Stomach (tissue), 9 donors: Measurements from ENCODE around the gene MESP2. TPM values are rescaled to one million over a fixed set of nuclear protein-coding genes. Genes with fewer than 3 reads are reported as not detected.

Source experiments
- DNase-seq, 2 donors: peaks; one replicate each; pipeline versions ENCODE4 v3.0.0 to v3.0.0-alpha.2; 2013 to 2019
- H3K27ac ChIP-seq, 5 donors: fragments of 200-600 bp in 4 of 5; sonication (generic) in 4 of 5; one replicate each; pipeline ENCODE4 v1.5.1; 2013 to 2019; ENCODE audit warnings: mild to moderate bottlenecking in 1 of 5, moderate library complexity in 1 of 5
- H3K27me3 ChIP-seq, 3 donors: fragments of 200-600 bp; sonication (generic); one replicate each; pipeline ENCODE4 v1.5.1; 2017 to 2019; ENCODE audit warnings: mixed run types in 1 of 3
- H3K36me3 ChIP-seq, 4 donors: fragments of 200-600 bp; sonication (generic); 1 replicate in 3 of 4; 2 replicates in 1 of 4; pipeline ENCODE4 v1.5.1; 2016 to 2019
- H3K4me1 ChIP-seq, 4 donors: fragments of 200-600 bp; sonication (generic); one replicate each; pipeline ENCODE4 v1.5.1; 2016 to 2019
- H3K4me3 ChIP-seq, 4 donors: fragments of 200-600 bp; sonication (generic) in 3 of 4; one replicate each; pipeline ENCODE4 v1.5.1; 2016 to 2019; ENCODE audit warnings: mild to moderate bottlenecking in 1 of 4
- H3K9me3 ChIP-seq, 4 donors: fragments of 200-600 bp; sonication (generic); one replicate each; pipeline ENCODE4 v1.5.1; 2016 to 2019
- EP300 ChIP-seq: sonication (generic); formaldehyde crosslinking; IDR thresholded peaks from one replicate; pipeline ENCODE4 v1.6.1; 2017; ENCODE audit warnings: antibody characterized with exemption
- POLR2A ChIP-seq, 4 donors: fragments of 450-650 bp; IDR thresholded peaks; one replicate each; pipeline ENCODE4 v1.6.1; 2016; ENCODE audit warnings: antibody characterized with exemption in 4 of 4, control low read depth in 2 of 4, mild to moderate bottlenecking in 1 of 4, moderate library complexity in 1 of 4
- POLR2AphosphoS5 ChIP-seq, 3 donors: sonication (generic); formaldehyde crosslinking; IDR thresholded peaks; one replicate each; pipeline ENCODE4 v1.6.1; 2016; ENCODE audit warnings: antibody characterized with exemption in 3 of 3
- WGBS, 5 donors: extraction: QIAGEN DNeasy Blood & Tissue Kit in 3 of 5; methylation state at CpG; one replicate each; pipeline versions ENCODE4 v1.1.5 to v1.1.7; 2013 to 2018; 5-methylcytosine and 5-hydroxymethylcytosine counted together
- intact Hi-C: fragments of 100-400 bp; cut with DNase I; formaldehyde crosslinking; loops from one replicate; pipeline ENCODE4 v1.15.1; 2023; ENCODE audit warnings: low total_unique reads
- polyA plus RNA-seq, 3 donors: library from polyadenylated mRNA; stranded (reverse); fragments of 200-250 nt; gene quantifications; one replicate each; pipeline ENCODE4 v1.2.3, GENCODE V29; 2013
- total RNA-seq, 5 donors: library from RNA; depleted of rRNA; stranded (reverse); fragments of >200 nt; gene quantifications; one replicate each; pipeline versions ENCODE4 v1.1.0 to v1.2.3, GENCODE V29; 2014 to 2016
- TF ChIP-seq, protein P1 (sequence below), 7 experiments: fragments of 450-650 bp in 4 of 7; fragments of 200-600 bp in 3 of 7; sonication (generic) in 3 of 7; IDR thresholded peaks; one replicate each; pipeline ENCODE4 v1.5.1; 2016 to 2019; ENCODE audit warnings: antibody characterized with exemption in 7 of 7, control low read depth in 2 of 7, mild to moderate bottlenecking in 1 of 7
- donor health status: healthy with polysubstance abuse.
- donor health status: Bipolar disorder and iron deficiency.
- donor health status: healthy.

The MESP2 gene
- total and polyA plus RNA-seq, 8 donors, result 0.43 to 0.56 TPM; not detected in 6

DNA sequence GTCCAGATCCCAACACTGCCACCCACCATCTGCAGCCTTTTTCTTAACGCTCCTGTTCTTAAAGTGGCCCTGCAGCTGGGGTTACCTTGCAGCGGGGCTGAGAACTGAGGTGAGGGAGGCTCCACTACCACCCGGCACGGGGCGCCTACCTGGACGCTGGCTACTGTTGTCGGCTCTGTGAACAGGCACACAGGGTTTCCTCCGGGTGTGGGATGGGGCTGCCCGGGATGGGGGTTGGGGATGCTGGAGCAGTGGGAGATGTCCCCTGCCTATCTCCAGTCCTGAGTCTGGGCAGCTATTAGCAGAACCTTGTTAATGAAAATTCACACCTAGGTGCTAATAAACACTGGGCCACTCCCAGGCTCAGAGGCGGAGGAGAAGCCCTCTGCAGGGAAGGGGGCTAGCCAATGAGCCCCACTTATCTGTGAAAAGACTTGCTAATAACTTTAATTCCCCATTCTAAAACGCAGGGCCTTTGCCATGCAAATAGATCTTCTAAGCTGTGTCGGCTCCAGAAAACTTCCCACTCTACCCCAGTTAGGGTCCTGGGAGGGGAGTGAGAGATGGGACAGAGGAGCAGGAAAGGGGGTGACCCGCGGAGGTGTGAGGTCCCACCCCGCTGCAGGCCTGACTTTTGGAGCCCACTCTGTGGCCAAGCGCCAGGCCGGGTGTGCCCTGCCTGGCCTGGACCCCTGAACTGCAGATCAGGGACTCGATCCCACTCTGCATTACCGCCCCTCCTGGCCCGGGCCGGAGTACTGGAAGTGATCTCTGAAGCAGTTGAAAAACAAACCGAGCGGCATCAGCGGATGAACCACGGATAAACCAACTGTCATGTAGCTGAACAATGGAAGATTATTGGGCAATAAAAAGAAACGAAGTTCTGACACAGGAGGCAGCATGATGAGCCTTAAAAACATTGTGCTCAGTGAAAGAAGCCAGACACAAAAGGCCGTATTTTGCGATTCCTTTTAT, 28.1 kb upstream of the MESP2 start:
- intact Hi-C loops, result loop anchor here (10.0 kb wide), 1 partner anchor 103 kb away; no protein-coding TSS in a partner anchor
- no peaks in the 10 kb centered on the region for H3K9me3 ChIP-seq
- no peak for DNase-seq
- 49 to 83% (median 69%) methylated on average over 23 to 28 of the region's 28 CpGs for WGBS, 5 donors
- H3K4me3 ChIP-seq, result no peak overlapping the region
- H3K27ac ChIP-seq, result no peak overlapping the region
- H3K36me3 ChIP-seq, result no peaks in the 10 kb centered on the region
- TF ChIP-seq POLR2A (IDR thresholded peaks at IDR 0.05) (no peak), POLR2AphosphoS5 (IDR thresholded peaks at IDR 0.05) (no peak), EP300 (no peak)
- TF ChIP-seq, protein P1, sequence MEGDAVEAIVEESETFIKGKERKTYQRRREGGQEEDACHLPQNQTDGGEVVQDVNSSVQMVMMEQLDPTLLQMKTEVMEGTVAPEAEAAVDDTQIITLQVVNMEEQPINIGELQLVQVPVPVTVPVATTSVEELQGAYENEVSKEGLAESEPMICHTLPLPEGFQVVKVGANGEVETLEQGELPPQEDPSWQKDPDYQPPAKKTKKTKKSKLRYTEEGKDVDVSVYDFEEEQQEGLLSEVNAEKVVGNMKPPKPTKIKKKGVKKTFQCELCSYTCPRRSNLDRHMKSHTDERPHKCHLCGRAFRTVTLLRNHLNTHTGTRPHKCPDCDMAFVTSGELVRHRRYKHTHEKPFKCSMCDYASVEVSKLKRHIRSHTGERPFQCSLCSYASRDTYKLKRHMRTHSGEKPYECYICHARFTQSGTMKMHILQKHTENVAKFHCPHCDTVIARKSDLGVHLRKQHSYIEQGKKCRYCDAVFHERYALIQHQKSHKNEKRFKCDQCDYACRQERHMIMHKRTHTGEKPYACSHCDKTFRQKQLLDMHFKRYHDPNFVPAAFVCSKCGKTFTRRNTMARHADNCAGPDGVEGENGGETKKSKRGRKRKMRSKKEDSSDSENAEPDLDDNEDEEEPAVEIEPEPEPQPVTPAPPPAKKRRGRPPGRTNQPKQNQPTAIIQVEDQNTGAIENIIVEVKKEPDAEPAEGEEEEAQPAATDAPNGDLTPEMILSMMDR (IDR thresholded peaks at IDR 0.05), result no peak
- peaks cover 0 to 34% (median 7%) of the 10 kb centered on the region in 3 donors for H3K27me3 ChIP-seq
- peaks cover 15 to 33% (median 26%) of the 10 kb centered on the region in 4 donors for H3K4me1 ChIP-seq

DNA sequence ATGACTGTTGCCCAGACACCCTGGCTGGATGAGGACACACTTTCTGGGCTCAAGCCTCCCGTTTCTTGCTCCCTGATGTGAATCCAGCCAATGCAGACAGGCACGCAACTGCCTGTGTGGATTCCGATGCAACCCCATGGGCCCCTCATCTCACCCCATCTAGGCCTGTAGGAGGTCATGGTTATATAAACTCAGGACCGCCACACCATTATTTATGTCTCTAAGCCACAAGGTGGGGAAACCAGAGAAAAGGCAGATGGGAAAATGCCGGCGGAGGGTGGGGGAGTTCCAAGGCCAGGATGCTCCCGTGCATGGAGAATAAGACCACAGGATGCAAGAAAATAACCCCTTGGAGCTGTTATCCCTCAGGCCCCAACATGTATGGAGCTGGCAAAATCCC, 27.1 kb upstream of the MESP2 start:
- intact Hi-C loops, result loop anchor here (10.0 kb wide), 1 partner anchor 104 kb away; no protein-coding TSS in a partner anchor
- Histone ChIP-seq H3K27ac (no peak overlapping the region), H3K4me1 (peaks cover 15 to 33% (median 26%) of the 10 kb centered on the region in 4 donors), H3K4me3 (no peak overlapping the region), H3K9me3 (no peaks in the 10 kb centered on the region), H3K36me3 (no peaks in the 10 kb centered on the region), H3K27me3 (peaks cover 0 to 37% (median 7%) of the 10 kb centered on the region in 3 donors)
- 82 to 93% (median 87%) methylated on average over 7 of the region's 7 CpGs for WGBS, 5 donors
- TF ChIP-seq EP300, result no peak
- no peak for TF ChIP-seq POLR2AphosphoS5 (IDR thresholded peaks at IDR 0.05)
- TF ChIP-seq, protein P1 (IDR thresholded peaks at IDR 0.05), result no peak
- TF ChIP-seq POLR2A (IDR thresholded peaks at IDR 0.05), result no peak
- no peak for DNase-seq

DNA sequence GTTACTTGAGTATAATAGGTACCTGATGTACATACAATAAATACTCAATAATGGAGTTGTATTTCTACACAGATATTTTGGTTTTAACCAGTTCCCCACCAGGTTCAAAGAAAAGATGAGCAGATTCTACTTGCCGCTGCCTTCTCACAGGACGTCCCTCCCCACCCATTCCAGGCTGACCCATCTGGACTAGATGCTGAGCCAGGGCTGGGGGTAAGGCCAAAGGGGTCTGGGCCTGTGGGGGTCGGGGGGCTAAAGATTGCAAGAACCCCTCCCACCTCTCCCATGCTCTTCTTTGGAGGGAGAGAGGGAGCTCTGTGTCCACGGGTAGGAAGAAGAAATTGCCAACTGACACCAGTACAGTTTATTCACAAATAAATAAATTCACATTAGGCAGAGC, 26.6 kb upstream of the MESP2 start:
- H3K27ac ChIP-seq, result no peak overlapping the region
- TF ChIP-seq EP300 (no peak), POLR2AphosphoS5 (IDR thresholded peaks at IDR 0.05) (no peak), POLR2A (IDR thresholded peaks at IDR 0.05) (no peak)
- TF ChIP-seq, protein P1 (IDR thresholded peaks at IDR 0.05), result no peak
- peak overlapping the region in 3 of 4 donors; percentile 66 to 72 (median 67) for H3K4me3 ChIP-seq
- peaks cover 15 to 33% (median 26%) of the 10 kb centered on the region in 4 donors for H3K4me1 ChIP-seq
- peaks cover 0 to 36% (median 7%) of the 10 kb centered on the region in 3 donors for H3K27me3 ChIP-seq
- H3K36me3 ChIP-seq, result no peaks in the 10 kb centered on the region
- intact Hi-C loops, result loop anchor here (10.0 kb wide), 1 partner anchor 105 kb away; no protein-coding TSS in a partner anchor
- no peak for DNase-seq
- no peaks in the 10 kb centered on the region for H3K9me3 ChIP-seq
- 57 to 70% (median 61%) methylated on average over 4 of the region's 4 CpGs for WGBS, 5 donors

DNA sequence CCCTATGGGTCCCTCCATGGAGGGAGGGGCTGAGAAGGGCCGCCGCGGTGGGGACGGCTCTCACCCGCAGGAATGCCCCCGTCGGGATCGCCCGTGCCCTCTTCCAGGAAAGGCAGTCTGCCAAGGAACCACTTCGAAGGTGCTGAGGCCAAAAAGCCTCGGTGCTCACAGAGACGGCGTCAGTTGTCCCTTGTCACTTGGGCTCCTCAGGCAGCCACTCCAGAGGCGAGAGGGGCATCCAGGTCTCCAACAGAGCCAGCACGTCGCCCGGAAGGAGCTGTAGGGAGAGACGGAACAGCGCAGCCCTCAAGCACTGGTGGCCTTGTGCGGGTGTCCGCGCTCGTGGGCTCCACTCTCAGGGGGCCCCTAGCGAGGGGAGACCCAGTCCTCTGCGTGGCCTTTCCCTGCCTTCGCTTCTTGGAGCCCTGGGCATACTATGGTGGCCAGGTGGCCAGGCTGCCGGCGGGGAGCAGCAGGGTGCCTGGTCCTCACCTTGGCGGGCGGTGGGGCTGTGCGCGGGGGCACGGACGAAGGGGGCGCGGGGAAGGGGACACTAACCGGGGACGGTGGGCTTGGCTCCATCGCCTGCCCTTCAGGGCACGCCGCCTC, 26.1 kb upstream of the MESP2 start:
- DNase-seq, result peak; percentile 33 to 49
- peaks cover 0 to 31% (median 7%) of the 10 kb centered on the region in 3 donors for H3K27me3 ChIP-seq
- TF ChIP-seq, protein P1 (IDR thresholded peaks at IDR 0.05), result no peak
- TF ChIP-seq POLR2A (IDR thresholded peaks at IDR 0.05) (no peak), EP300 (no peak), POLR2AphosphoS5 (IDR thresholded peaks at IDR 0.05) (no peak)
- 1 to 6% (median 4%) methylated on average over 14 to 41 of the region's 41 CpGs for WGBS, 5 donors
- peaks cover 15 to 33% (median 26%) of the 10 kb centered on the region in 4 donors for H3K4me1 ChIP-seq
- intact Hi-C loops, result loop anchor here (10.0 kb wide), 1 partner anchor 105 kb away; no protein-coding TSS in a partner anchor
- H3K27ac ChIP-seq, result peak overlapping the region; percentile 47 to 84 (median 61)
- H3K36me3 ChIP-seq, result no peaks in the 10 kb centered on the region
- H3K9me3 ChIP-seq, result no peaks in the 10 kb centered on the region
- peak overlapping the region; percentile 66 to 72 (median 68) for H3K4me3 ChIP-seq
